ENCODE results near the gene TRIM45. TPM values are rescaled to one million over a fixed set of nuclear protein-coding genes. Genes with fewer than 3 reads are reported as not detected.

Gene TRIM45
- total RNA-seq, 1 experiment from 2014 or later: 5.1 TPM

DNA sequence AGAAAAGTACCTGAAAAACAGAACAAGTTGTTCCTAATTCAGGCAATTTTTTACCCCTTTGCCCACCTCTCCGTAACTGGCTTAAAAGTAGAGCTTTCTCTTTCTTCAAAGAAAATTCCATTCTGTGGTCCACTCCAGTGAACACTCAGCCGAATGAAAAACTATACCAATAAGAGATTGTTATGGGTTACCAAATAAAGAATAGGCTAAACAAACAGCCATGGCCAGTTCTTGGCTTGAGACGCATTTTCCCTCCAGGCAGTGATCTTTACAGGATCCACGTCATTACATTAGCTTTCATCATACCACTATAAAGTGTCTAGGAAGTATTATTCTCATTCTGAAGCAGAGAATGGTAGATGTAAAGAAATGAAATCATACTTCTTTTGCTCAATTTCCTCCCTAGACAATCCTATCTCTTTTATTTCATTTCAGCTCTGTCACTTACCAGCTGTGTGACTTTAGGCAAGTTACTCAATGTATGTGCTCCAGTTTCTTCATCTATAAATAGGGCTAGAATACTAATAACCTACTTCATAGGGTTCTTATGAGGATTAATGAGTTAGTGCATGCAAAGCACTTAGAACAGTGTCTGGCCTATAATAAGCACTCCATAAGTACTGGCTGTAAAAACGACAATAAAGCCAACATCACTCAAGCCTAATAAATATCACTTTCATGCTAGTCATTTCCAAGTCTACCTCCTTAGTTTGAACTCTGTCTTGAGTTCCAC, 26.5 kb upstream of the TRIM45 start:
- CTCF ChIA-PET: no interaction called here
- H3K36me3 Mint-ChIP-seq (ENCODE audit: insufficient read depth, unreplicated experiment): no peaks in the 10 kb centered on the region
- no peak for TF ChIP-seq CTCF (IDR thresholded peaks at IDR 0.05; ENCODE audit: insufficient read depth in 1 of 2, low read depth in 1 of 2, low read length in 1 of 2, severe bottlenecking in 1 of 2, unreplicated experiment in 1 of 2)
- no peaks in the 10 kb centered on the region for H3K36me3 ChIP-seq (ENCODE audit: control insufficient read depth, insufficient read depth, low read length)
- DNase-seq: no peak
- no peaks in the 10 kb centered on the region for H3K27me3 Mint-ChIP-seq (ENCODE audit: insufficient read depth, unreplicated experiment)
- no TSS peak for BruUV-seq (replicated peaks)
- H3K4me1 ChIP-seq: no peaks in the 10 kb centered on the region
- no peak overlapping the region for H3K4me3 ChIP-seq (ENCODE audit: low read depth, low read length)
- H3K4me1 Mint-ChIP-seq (ENCODE audit: low read depth, unreplicated experiment): peaks cover 10% of the 10 kb centered on the region
- H3K27me3 ChIP-seq (replicated peaks; ENCODE audit: control insufficient read depth, insufficient read depth, low read length): no peaks in the 10 kb centered on the region
- H3K27ac Mint-ChIP-seq (ENCODE audit: unreplicated experiment): no peak overlapping the region
- H3K4me3 Mint-ChIP-seq (ENCODE audit: unreplicated experiment): no peak overlapping the region
- POLR2A ChIA-PET: no interaction called here
- peaks cover 6% of the 10 kb centered on the region for H3K9me3 Mint-ChIP-seq (ENCODE audit: unreplicated experiment)
- intact Hi-C loops (cut with micrococcal nuclease; ENCODE audit: unreplicated experiment): no loop called here
- H3K9me3 ChIP-seq: no peaks in the 10 kb centered on the region

GRCh38 chr1:117147341-117147831, 25.8 kb upstream of the TRIM45 start:
- ChIA-PET CTCF (no interaction called here), POLR2A (no interaction called here)
- Mint-ChIP-seq H3K27me3 (ENCODE audit: insufficient read depth, unreplicated experiment) (no peaks in the 10 kb centered on the region), H3K4me3 (ENCODE audit: unreplicated experiment) (no peak overlapping the region), H3K4me1 (ENCODE audit: low read depth, unreplicated experiment) (peaks cover 10% of the 10 kb centered on the region), H3K36me3 (ENCODE audit: insufficient read depth, unreplicated experiment) (no peaks in the 10 kb centered on the region), H3K27ac (ENCODE audit: unreplicated experiment) (no peak overlapping the region), H3K9me3 (ENCODE audit: unreplicated experiment) (peaks cover 6% of the 10 kb centered on the region)
- H3K4me1 ChIP-seq: no peaks in the 10 kb centered on the region
- BruUV-seq (replicated peaks): no TSS peak
- no peak for TF ChIP-seq CTCF (IDR thresholded peaks at IDR 0.05; ENCODE audit: insufficient read depth in 1 of 2, low read depth in 1 of 2, low read length in 1 of 2, severe bottlenecking in 1 of 2, unreplicated experiment in 1 of 2)
- H3K4me3 ChIP-seq (ENCODE audit: low read depth, low read length): no peak overlapping the region
- no peaks in the 10 kb centered on the region for H3K9me3 ChIP-seq
- H3K36me3 ChIP-seq (ENCODE audit: control insufficient read depth, insufficient read depth, low read length): no peaks in the 10 kb centered on the region
- intact Hi-C loops (cut with micrococcal nuclease; ENCODE audit: unreplicated experiment): no loop called here
- H3K27me3 ChIP-seq (replicated peaks; ENCODE audit: control insufficient read depth, insufficient read depth, low read length): no peaks in the 10 kb centered on the region
- no peak for DNase-seq

DNA sequence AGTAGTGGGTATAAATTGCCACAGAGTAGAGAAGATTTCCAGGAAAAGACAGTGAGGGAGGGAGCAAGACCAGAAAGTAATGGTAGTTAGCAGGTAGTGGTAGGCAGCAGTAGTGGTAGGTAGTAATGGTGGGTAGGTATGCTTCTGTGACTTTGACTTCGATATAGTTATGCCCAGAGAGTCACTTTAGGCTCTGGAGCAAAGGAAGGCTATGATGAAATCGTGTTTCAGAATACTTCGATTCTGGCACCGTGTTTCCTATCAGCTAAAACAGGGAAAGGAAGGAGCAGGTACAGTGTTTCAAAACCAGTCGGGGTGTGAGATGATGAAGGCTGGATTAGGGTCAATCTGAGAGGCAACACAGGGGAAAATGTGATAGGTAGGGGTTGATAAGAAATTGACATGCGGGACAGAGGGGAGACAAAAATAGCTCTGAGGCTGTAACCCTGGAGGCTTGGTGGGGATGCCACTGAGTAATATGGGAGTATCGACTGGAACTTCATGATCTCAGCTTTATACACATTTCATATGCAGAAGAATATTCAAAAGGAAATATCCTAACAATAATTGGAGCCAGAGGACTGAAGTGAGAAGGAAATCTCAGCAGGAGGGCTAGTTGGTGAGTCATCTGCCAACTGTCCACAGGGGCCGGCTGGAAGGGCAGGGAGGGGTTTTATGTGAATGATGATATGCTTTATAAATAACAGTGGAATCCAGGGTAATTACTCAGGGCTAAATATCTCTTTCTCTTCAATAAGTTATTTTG, 25.2 kb upstream of the TRIM45 start:
- intact Hi-C loops (cut with micrococcal nuclease; ENCODE audit: unreplicated experiment): no loop called here
- no peaks in the 10 kb centered on the region for H3K4me1 ChIP-seq
- H3K4me1 Mint-ChIP-seq (ENCODE audit: low read depth, unreplicated experiment): peaks cover 10% of the 10 kb centered on the region
- CTCF ChIA-PET: no interaction called here
- H3K27ac Mint-ChIP-seq (ENCODE audit: unreplicated experiment): no peak overlapping the region
- no peaks in the 10 kb centered on the region for H3K27me3 ChIP-seq (replicated peaks; ENCODE audit: control insufficient read depth, insufficient read depth, low read length)
- H3K36me3 Mint-ChIP-seq (ENCODE audit: insufficient read depth, unreplicated experiment): no peaks in the 10 kb centered on the region
- H3K9me3 Mint-ChIP-seq (ENCODE audit: unreplicated experiment): peaks cover 6% of the 10 kb centered on the region
- H3K36me3 ChIP-seq (ENCODE audit: control insufficient read depth, insufficient read depth, low read length): no peaks in the 10 kb centered on the region
- H3K4me3 Mint-ChIP-seq (ENCODE audit: unreplicated experiment): no peak overlapping the region
- no TSS peak for BruUV-seq (replicated peaks)
- TF ChIP-seq CTCF (IDR thresholded peaks at IDR 0.05; ENCODE audit: insufficient read depth in 1 of 2, low read depth in 1 of 2, low read length in 1 of 2, severe bottlenecking in 1 of 2, unreplicated experiment in 1 of 2): no peak
- no peak overlapping the region for H3K4me3 ChIP-seq (ENCODE audit: low read depth, low read length)
- POLR2A ChIA-PET: no interaction called here
- DNase-seq: no peak
- no peaks in the 10 kb centered on the region for H3K9me3 ChIP-seq
- no peaks in the 10 kb centered on the region for H3K27me3 Mint-ChIP-seq (ENCODE audit: insufficient read depth, unreplicated experiment)

Measured in Caco-2 (cell line).